Sigmoid colon (tissue), 7 donors: ENCODE measurements around the gene TULP1. TPM values are rescaled to one million over a fixed set of nuclear protein-coding genes. Genes with fewer than 3 reads are reported as not detected.

Experiments used
- DNase-seq: peaks from one replicate; pipeline ENCODE4 v3.0.0-alpha.2; 2019
- H3K27ac ChIP-seq, 4 donors: fragments of 200-600 bp; sonication (generic); one replicate each; pipeline ENCODE4 v1.5.1; 2016 to 2019; ENCODE audit warnings: mild to moderate bottlenecking in 1 of 4
- H3K27me3 ChIP-seq, 3 donors: fragments of 200-600 bp; sonication (generic); one replicate each; pipeline ENCODE4 v1.5.1; 2019; ENCODE audit warnings: mild to moderate bottlenecking in 1 of 3
- H3K36me3 ChIP-seq, 4 donors: fragments of 200-600 bp; sonication (generic); one replicate each; pipeline ENCODE4 v1.5.1; 2016 to 2019
- H3K4me1 ChIP-seq, 4 donors: fragments of 200-600 bp; sonication (generic); one replicate each; pipeline ENCODE4 v1.5.1; 2017 to 2019
- H3K4me3 ChIP-seq, 4 donors: fragments of 200-600 bp; sonication (generic); one replicate each; pipeline ENCODE4 v1.5.1; 2017 to 2019; ENCODE audit warnings: mild to moderate bottlenecking in 2 of 4, moderate library complexity in 1 of 4
- H3K9me3 ChIP-seq, 4 donors: fragments of 200-600 bp in 3 of 4; sonication (generic) in 3 of 4; one replicate each; pipeline versions ENCODE4 v1.5.1 to v1.6.1; 2013 to 2019
- EP300 ChIP-seq, 4 donors: sonication (generic); formaldehyde crosslinking; IDR thresholded peaks; one replicate each; pipeline ENCODE4 v1.6.1; 2017; ENCODE audit warnings: antibody characterized with exemption in 4 of 4
- POLR2A ChIP-seq, 2 donors: fragments of 450-650 bp; IDR thresholded peaks; one replicate each; pipeline ENCODE4 v1.6.1; 2016; ENCODE audit warnings: antibody characterized with exemption in 2 of 2, mild to moderate bottlenecking in 2 of 2, moderate library complexity in 2 of 2
- POLR2AphosphoS5 ChIP-seq, 4 donors: sonication (generic); formaldehyde crosslinking; IDR thresholded peaks; one replicate each; pipeline ENCODE4 v1.6.1; 2017; ENCODE audit warnings: antibody characterized with exemption in 4 of 4
- WGBS, 2 donors: extraction: QIAGEN DNeasy Blood & Tissue Kit; methylation state at CpG; one replicate each; pipeline ENCODE4 v1.1.7; 2013; 5-methylcytosine and 5-hydroxymethylcytosine counted together
- intact Hi-C: fragments of 100-400 bp; cut with DNase I; formaldehyde crosslinking; loops from one replicate; pipeline ENCODE4 v1.15.1; 2023
- polyA plus RNA-seq, 3 donors: library from polyadenylated mRNA; stranded (reverse); fragments of 200-250 nt; gene quantifications; one replicate each; pipeline ENCODE4 v1.2.3, GENCODE V29; 2013
- total RNA-seq, 4 donors: library from RNA; depleted of rRNA; stranded (reverse); fragments of >200 nt; gene quantifications; one replicate each; pipeline ENCODE4 v1.1.0, GENCODE V29; 2016
- TF ChIP-seq, protein P1 (sequence below), 4 experiments: fragments of 450-650 bp in 3 of 4; fragments of 200-600 bp in 1 of 4; IDR thresholded peaks; one replicate each; pipeline ENCODE4 v1.5.1; 2016 to 2019; ENCODE audit warnings: antibody characterized with exemption in 4 of 4, mild to moderate bottlenecking in 3 of 4, moderate library complexity in 2 of 4
- donor health status: healthy with polysubstance abuse.
- donor health status: Bipolar disorder and iron deficiency.
- donor health status: healthy.

TULP1 gene
- total and polyA plus RNA-seq, 7 donors: not detected

DNA sequence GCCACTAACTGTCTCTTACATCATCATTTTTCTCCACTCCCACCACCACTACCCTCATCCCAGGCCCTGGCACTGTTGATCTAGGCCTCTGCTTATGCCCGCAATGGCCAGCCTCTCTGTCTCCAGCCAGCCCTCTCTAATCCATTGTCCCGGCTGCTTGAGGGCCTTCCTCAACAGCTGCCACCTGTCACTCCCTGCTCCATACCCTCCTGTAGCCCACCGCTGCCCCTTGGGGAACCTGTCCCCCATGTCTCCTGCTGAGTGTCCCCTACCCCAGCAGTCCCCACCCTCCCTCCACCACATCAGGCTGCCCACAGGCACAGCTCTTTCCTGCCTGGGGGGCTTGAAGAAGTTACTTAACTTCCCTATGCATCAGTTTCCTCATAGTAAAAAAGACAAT, 29.2 kb downstream of the TULP1 start:
- intact Hi-C loops: no loop called here
- peaks cover 4 to 67% (median 32%) of the 10 kb centered on the region in 4 donors for H3K36me3 ChIP-seq
- DNase-seq: peak; percentile 61
- H3K9me3 ChIP-seq: no peaks in the 10 kb centered on the region
- H3K27me3 ChIP-seq: no peaks in the 10 kb centered on the region
- H3K27ac ChIP-seq: peak overlapping the region; percentile 100
- no peak overlapping the region for H3K4me3 ChIP-seq
- TF ChIP-seq POLR2AphosphoS5 (IDR thresholded peaks at IDR 0.05) (no peak), EP300 (IDR thresholded peaks at IDR 0.05) (no peak), POLR2A (IDR thresholded peaks at IDR 0.05) (no peak)
- TF ChIP-seq, protein P1, sequence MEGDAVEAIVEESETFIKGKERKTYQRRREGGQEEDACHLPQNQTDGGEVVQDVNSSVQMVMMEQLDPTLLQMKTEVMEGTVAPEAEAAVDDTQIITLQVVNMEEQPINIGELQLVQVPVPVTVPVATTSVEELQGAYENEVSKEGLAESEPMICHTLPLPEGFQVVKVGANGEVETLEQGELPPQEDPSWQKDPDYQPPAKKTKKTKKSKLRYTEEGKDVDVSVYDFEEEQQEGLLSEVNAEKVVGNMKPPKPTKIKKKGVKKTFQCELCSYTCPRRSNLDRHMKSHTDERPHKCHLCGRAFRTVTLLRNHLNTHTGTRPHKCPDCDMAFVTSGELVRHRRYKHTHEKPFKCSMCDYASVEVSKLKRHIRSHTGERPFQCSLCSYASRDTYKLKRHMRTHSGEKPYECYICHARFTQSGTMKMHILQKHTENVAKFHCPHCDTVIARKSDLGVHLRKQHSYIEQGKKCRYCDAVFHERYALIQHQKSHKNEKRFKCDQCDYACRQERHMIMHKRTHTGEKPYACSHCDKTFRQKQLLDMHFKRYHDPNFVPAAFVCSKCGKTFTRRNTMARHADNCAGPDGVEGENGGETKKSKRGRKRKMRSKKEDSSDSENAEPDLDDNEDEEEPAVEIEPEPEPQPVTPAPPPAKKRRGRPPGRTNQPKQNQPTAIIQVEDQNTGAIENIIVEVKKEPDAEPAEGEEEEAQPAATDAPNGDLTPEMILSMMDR (IDR thresholded peaks at IDR 0.05): no peak
- H3K4me1 ChIP-seq: peaks cover 0 to 67% (median 49%) of the 10 kb centered on the region in 4 donors
- WGBS, 2 donors: 89 to 92% methylated on average over 3 of the region's 3 CpGs

DNA sequence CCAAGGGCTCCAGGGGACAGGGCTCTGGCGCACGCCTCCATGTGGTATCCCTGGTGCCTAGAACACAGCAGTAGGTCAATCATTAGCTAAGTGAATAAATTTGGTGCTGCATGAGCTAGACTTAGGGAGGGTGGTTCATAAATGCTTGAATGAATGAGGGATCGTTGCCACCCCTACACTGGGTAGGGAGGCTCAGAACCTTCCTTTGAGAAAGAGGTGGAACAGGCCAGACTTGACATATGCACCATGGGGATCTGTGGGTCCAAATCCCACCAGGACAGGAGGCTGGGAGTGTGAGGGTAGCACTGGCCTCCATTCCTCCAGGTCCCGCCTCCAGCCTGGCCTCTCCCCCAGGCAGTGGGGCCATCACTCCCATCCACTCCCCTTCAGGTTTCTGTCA, 29.6 kb downstream of the TULP1 start:
- Histone ChIP-seq H3K36me3 (peaks cover 4 to 71% (median 36%) of the 10 kb centered on the region in 4 donors), H3K4me3 (no peak overlapping the region), H3K9me3 (no peaks in the 10 kb centered on the region), H3K4me1 (peaks cover 0 to 62% (median 45%) of the 10 kb centered on the region in 4 donors), H3K27me3 (no peaks in the 10 kb centered on the region), H3K27ac (peak overlapping the region; percentile 100)
- WGBS, 2 donors: 87 to 96% methylated on average over 4 of the region's 4 CpGs
- TF ChIP-seq EP300 (IDR thresholded peaks at IDR 0.05): no peak
- TF ChIP-seq, protein P1 (IDR thresholded peaks at IDR 0.05): no peak
- no peak for DNase-seq
- intact Hi-C loops: no loop called here

DNA sequence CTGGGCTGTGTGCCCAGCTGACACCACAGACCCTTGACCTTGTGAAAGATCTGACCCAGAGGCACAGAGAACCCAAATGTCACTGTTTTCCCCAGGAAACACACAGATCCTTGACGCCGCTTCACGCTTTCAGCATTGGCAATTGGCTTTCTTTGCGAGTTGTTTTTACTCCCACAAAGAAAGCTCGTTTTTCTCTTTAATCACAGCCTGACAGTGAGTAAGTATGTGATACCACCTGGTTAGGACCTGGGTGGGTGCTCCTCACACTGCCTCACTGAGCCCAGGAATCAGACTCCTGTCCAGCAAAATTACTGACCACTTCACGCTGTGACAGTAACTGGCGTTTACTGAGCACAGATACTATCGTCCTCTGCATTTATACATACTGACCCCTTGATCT, 31.5 kb downstream of the TULP1 start:
- H3K9me3 ChIP-seq: no peaks in the 10 kb centered on the region
- no peak for DNase-seq
- intact Hi-C loops: no loop called here
- WGBS, 2 donors: 83 to 90% methylated on average over 8 of the region's 8 CpGs
- TF ChIP-seq POLR2A (IDR thresholded peaks at IDR 0.05): no peak
- H3K36me3 ChIP-seq: peaks cover 4 to 90% (median 50%) of the 10 kb centered on the region in 4 donors
- H3K27ac ChIP-seq: peak overlapping the region; percentile 5 to 100 (median 100)
- peaks cover 0 to 44% (median 27%) of the 10 kb centered on the region in 4 donors for H3K4me1 ChIP-seq
- no peak overlapping the region for H3K4me3 ChIP-seq
- no peaks in the 10 kb centered on the region for H3K27me3 ChIP-seq

GRCh38 chr6:35480176-35480575, 32.5 kb downstream of the TULP1 start:
- peaks cover 0 to 33% (median 16%) of the 10 kb centered on the region in 4 donors for H3K4me1 ChIP-seq
- peak overlapping the region in 3 of 4 donors; percentile 100 for H3K27ac ChIP-seq
- DNase-seq: no peak
- H3K4me3 ChIP-seq: no peak overlapping the region
- H3K36me3 ChIP-seq: peaks cover 4 to 100% (median 61%) of the 10 kb centered on the region in 4 donors
- TF ChIP-seq POLR2A (IDR thresholded peaks at IDR 0.05) (no peak), POLR2AphosphoS5 (IDR thresholded peaks at IDR 0.05) (no peak), EP300 (IDR thresholded peaks at IDR 0.05) (no peak)
- TF ChIP-seq, protein P1 (IDR thresholded peaks at IDR 0.05): no peak
- no peaks in the 10 kb centered on the region for H3K9me3 ChIP-seq
- no peaks in the 10 kb centered on the region for H3K27me3 ChIP-seq
- intact Hi-C loops: no loop called here
- WGBS, 2 donors: 96 to 97% methylated on average over 12 of the region's 12 CpGs

GRCh38 chr6:35478259-35478658, 34.4 kb downstream of the TULP1 start:
- Histone ChIP-seq H3K4me1 (peaks cover 0 to 16% (median 3%) of the 10 kb centered on the region in 4 donors), H3K27me3 (no peaks in the 10 kb centered on the region), H3K4me3 (no peak overlapping the region), H3K27ac (peak overlapping the region in 1 of 4 donors; percentile 18), H3K36me3 (peaks cover 14 to 99% (median 62%) of the 10 kb centered on the region in 4 donors), H3K9me3 (no peaks in the 10 kb centered on the region)
- intact Hi-C loops: no loop called here
- TF ChIP-seq POLR2A (IDR thresholded peaks at IDR 0.05) (no peak), POLR2AphosphoS5 (IDR thresholded peaks at IDR 0.05) (peak in 2 of 4 donors; percentile 14 to 41), EP300 (IDR thresholded peaks at IDR 0.05) (no peak)
- 91 to 96% methylated on average over 7 of the region's 7 CpGs for WGBS, 2 donors
- DNase-seq: no peak
